Ishikawa (cell line): ENCODE results near the gene PLA1A.

Source experiments
- CEBPB ChIP-seq: IDR thresholded peaks from 2 replicates; pipeline ENCODE4 v1.6.1; 2012
- CREB1 ChIP-seq: IDR thresholded peaks from 2 replicates; pipeline ENCODE4 v1.6.1; 2012; ENCODE audit warnings: low read depth
- EGR1 ChIP-seq: IDR thresholded peaks from 2 replicates; pipeline ENCODE4 v1.6.1; 2012
- RAD21 ChIP-seq: IDR thresholded peaks from 2 replicates; pipeline ENCODE4 v1.6.1; 2012; ENCODE audit warnings: low read depth
- TAF1 ChIP-seq: IDR thresholded peaks from 2 replicates; pipeline ENCODE4 v1.6.1; 2012; ENCODE audit warnings: low read depth, mild to moderate bottlenecking
- TCF12 ChIP-seq: IDR thresholded peaks from 2 replicates; pipeline ENCODE4 v1.6.1; 2012; ENCODE audit warnings: low read depth
- YY1 ChIP-seq: IDR thresholded peaks from 2 replicates; pipeline ENCODE4 v1.6.1; 2012; ENCODE audit warnings: low read depth
- ZBTB7A ChIP-seq: IDR thresholded peaks from 2 replicates; pipeline ENCODE4 v1.6.1; 2012; ENCODE audit warnings: low read depth
- TF ChIP-seq, protein P1 (sequence below): IDR thresholded peaks from 2 replicates; pipeline ENCODE4 v1.6.1; 2012; ENCODE audit warnings: low read depth, mild to moderate bottlenecking
- TF ChIP-seq, protein P2 (sequence below): IDR thresholded peaks from 2 replicates; pipeline ENCODE4 v1.6.1; 2012
- TF ChIP-seq, protein P3 (sequence below): IDR thresholded peaks from 2 replicates; pipeline ENCODE4 v1.6.1; 2012

DNA sequence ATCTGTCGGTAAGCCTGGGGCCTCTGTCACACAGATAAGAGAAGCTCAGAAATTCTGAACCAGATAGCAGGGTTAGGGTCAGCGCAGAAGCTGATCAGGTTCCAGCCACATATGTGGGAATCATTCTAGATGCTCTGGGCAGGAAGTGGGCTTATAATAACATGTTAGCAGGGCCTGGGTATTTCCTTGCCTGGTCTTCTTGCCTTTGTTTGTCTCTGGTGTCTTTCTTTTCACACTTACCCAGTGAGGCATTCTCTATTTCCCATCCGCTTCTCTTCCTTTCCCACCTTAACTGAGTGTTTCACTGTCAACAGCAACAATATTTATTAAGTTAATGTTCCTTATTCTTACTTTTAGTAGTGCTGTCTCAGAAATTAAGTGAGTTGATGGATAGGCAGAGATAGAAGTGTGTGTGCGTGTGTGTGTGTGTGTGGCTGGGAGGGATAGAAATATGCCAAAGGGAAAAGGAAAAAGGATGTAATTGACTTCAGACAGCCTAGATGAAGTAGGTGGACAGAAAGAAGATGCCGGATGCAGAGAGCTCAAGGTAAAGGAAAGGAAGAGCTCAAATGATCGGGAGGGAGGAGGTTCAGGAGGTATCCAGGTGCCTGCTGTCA is 2.0 kb downstream of the PLA1A start:
- TF ChIP-seq ZBTB7A = no peak
- TF ChIP-seq, protein P1, sequence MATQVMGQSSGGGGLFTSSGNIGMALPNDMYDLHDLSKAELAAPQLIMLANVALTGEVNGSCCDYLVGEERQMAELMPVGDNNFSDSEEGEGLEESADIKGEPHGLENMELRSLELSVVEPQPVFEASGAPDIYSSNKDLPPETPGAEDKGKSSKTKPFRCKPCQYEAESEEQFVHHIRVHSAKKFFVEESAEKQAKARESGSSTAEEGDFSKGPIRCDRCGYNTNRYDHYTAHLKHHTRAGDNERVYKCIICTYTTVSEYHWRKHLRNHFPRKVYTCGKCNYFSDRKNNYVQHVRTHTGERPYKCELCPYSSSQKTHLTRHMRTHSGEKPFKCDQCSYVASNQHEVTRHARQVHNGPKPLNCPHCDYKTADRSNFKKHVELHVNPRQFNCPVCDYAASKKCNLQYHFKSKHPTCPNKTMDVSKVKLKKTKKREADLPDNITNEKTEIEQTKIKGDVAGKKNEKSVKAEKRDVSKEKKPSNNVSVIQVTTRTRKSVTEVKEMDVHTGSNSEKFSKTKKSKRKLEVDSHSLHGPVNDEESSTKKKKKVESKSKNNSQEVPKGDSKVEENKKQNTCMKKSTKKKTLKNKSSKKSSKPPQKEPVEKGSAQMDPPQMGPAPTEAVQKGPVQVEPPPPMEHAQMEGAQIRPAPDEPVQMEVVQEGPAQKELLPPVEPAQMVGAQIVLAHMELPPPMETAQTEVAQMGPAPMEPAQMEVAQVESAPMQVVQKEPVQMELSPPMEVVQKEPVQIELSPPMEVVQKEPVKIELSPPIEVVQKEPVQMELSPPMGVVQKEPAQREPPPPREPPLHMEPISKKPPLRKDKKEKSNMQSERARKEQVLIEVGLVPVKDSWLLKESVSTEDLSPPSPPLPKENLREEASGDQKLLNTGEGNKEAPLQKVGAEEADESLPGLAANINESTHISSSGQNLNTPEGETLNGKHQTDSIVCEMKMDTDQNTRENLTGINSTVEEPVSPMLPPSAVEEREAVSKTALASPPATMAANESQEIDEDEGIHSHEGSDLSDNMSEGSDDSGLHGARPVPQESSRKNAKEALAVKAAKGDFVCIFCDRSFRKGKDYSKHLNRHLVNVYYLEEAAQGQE = no peak
- no peak for TF ChIP-seq TAF1
- TF ChIP-seq, protein P2, sequence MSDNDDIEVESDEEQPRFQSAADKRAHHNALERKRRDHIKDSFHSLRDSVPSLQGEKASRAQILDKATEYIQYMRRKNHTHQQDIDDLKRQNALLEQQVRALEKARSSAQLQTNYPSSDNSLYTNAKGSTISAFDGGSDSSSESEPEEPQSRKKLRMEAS = no peak
- TF ChIP-seq CREB1 = no peak
- TF ChIP-seq CEBPB = no peak
- TF ChIP-seq, protein P3, sequence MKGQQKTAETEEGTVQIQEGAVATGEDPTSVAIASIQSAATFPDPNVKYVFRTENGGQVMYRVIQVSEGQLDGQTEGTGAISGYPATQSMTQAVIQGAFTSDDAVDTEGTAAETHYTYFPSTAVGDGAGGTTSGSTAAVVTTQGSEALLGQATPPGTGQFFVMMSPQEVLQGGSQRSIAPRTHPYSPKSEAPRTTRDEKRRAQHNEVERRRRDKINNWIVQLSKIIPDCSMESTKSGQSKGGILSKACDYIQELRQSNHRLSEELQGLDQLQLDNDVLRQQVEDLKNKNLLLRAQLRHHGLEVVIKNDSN = no peak
- TF ChIP-seq EGR1 = no peak
- TF ChIP-seq TCF12 = no peak
- no peak for TF ChIP-seq RAD21
- TF ChIP-seq YY1 = no peak
